Right kidney (tissue), 9 donors: Measurements from ENCODE around the gene PARVG.

ENCODE experiments used
- DNase-seq: peaks from one replicate; pipeline ENCODE4 v3.0.0-alpha.2; 2016
- long read RNA-seq, 8 donors: transcript quantifications; one replicate each; lab custom pipeline, GENCODE V29; 2026

The PARVG gene
- long read RNA-seq, donor 1, result 0 reads
- long read RNA-seq, donor 2, result 0 reads
- long read RNA-seq, donor 3, result 0 reads
- long read RNA-seq, donor 4, result 0 reads
- long read RNA-seq, donor 5, result 0 reads
- long read RNA-seq, donor 6, partial matches to known transcripts, result 0 of 1 reads
- long read RNA-seq, donor 6, other reads (novel, unspliced or antisense), result 0 of 1 reads
- long read RNA-seq, donor 7, result 0 reads
- long read RNA-seq, donor 8, result 0 reads

GRCh38 chr22:44180706-44181032, at the start of gene PARVG:
PARVG (plus strand) TSS chr22:44180925; CDS start chr22:44183330, 2,405 bp downstream.
- no peak for DNase-seq

GRCh38 chr22:44131412-44131811, 49.3 kb upstream of the PARVG start:
- no peak for DNase-seq

GRCh38 chr22:44131989-44132685, 48.6 kb upstream of the PARVG start:
- DNase-seq, result no peak

GRCh38 chr22:44132724-44133123, 48.0 kb upstream of the PARVG start:
- no peak for DNase-seq

GRCh38 chr22:44133161-44133560, 47.6 kb upstream of the PARVG start:
- DNase-seq, result no peak

- DNase-seq, result no peak
Measured at GRCh38 chr22:44133901-44134571, 46.7 kb upstream of the PARVG start.

GRCh38 chr22:44136112-44136511, 44.6 kb upstream of the PARVG start:
- no peak for DNase-seq

- DNase-seq, result no peak
Measured at GRCh38 chr22:44136786-44137185, 43.9 kb upstream of the PARVG start.

GRCh38 chr22:44137415-44137814, 43.3 kb upstream of the PARVG start:
- DNase-seq, result no peak

- no peak for DNase-seq
Measured at GRCh38 chr22:44139773-44140172, 41.0 kb upstream of the PARVG start.

GRCh38 chr22:44142421-44143104, 38.2 kb upstream of the PARVG start:
- no peak for DNase-seq

- no peak for DNase-seq
Measured at GRCh38 chr22:44143105-44143474, 37.6 kb upstream of the PARVG start.

GRCh38 chr22:44143579-44143978, 37.1 kb upstream of the PARVG start:
- DNase-seq, result no peak

- DNase-seq, result no peak
Measured at GRCh38 chr22:44144046-44144569, 36.6 kb upstream of the PARVG start.

GRCh38 chr22:44145544-44145943, 35.2 kb upstream of the PARVG start:
- no peak for DNase-seq

GRCh38 chr22:44146088-44146861, 34.5 kb upstream of the PARVG start:
- no peak for DNase-seq

GRCh38 chr22:44147008-44147645, 33.6 kb upstream of the PARVG start:
- DNase-seq, result no peak

- no peak for DNase-seq
Measured at GRCh38 chr22:44147821-44148574, 32.7 kb upstream of the PARVG start.

- DNase-seq, result no peak
Measured at GRCh38 chr22:44151676-44152075, 29.0 kb upstream of the PARVG start.

GRCh38 chr22:44153710-44154109, 27.0 kb upstream of the PARVG start:
- DNase-seq, result no peak

GRCh38 chr22:44154436-44154942, 26.2 kb upstream of the PARVG start:
- DNase-seq, result no peak
